GM11168 (cell line): ENCODE data around the gene HOOK2.

ENCODE experiments used
- in situ Hi-C: fragments of 300-500 bp; cut with MboI; formaldehyde crosslinking; loops from one replicate; pipeline ENCODE4 v1.12.0; 2022; ENCODE audit warnings: low sequenced_read_pairs; ENCODE audit not compliant: unreplicated experiment

The HOOK2 gene

GRCh38 chr19:12759686-12760085 is 15.7 kb downstream of the HOOK2 start:
- in situ Hi-C loops, result no loop called here

GRCh38 chr19:12757544-12758274 is 17.6 kb downstream of the HOOK2 start:
- in situ Hi-C loops, result no loop called here

GRCh38 chr19:12756150-12756883 is 19.0 kb downstream of the HOOK2 start:
- in situ Hi-C loops, result no loop called here

- in situ Hi-C loops, result no loop called here
These were observed 20.7 kb downstream of the HOOK2 start for GRCh38 chr19:12754465-12755196.

GRCh38 chr19:12752056-12752781 is 23.1 kb downstream of the HOOK2 start:
- in situ Hi-C loops, result no loop called here

- in situ Hi-C loops, result no loop called here
These were observed 23.7 kb downstream of the HOOK2 start, which contains the start of gene BEST2 for GRCh38 chr19:12751635-12752034. BEST2 (plus strand) TSS chr19:12751791; CDS start chr19:12752593, 802 bp downstream.

GRCh38 chr19:12750851-12751250 is 24.5 kb downstream of the HOOK2 start:
- in situ Hi-C loops, result no loop called here

- in situ Hi-C loops, result no loop called here
These were observed 25.3 kb downstream of the HOOK2 start for GRCh38 chr19:12749938-12750521.

- in situ Hi-C loops, result no loop called here
These were observed 26.9 kb downstream of the HOOK2 start for GRCh38 chr19:12748489-12748888.

GRCh38 chr19:12745166-12745897 is 30.0 kb downstream of the HOOK2 start:
- in situ Hi-C loops, result no loop called here

- in situ Hi-C loops, result no loop called here
These were observed 37.5 kb downstream of the HOOK2 start for GRCh38 chr19:12737835-12738351.

GRCh38 chr19:12736995-12737834 is 38.1 kb downstream of the HOOK2 start, which contains the start of gene GET3:
GET3 (plus strand) TSS chr19:12737497; CDS start chr19:12737506, 9 bp downstream.
- in situ Hi-C loops, result no loop called here

GRCh38 chr19:12733369-12734214 is 41.8 kb downstream of the HOOK2 start:
- in situ Hi-C loops, result no loop called here

GRCh38 chr19:12731337-12731736 is 44.0 kb downstream of the HOOK2 start:
- in situ Hi-C loops, result no loop called here

- in situ Hi-C loops, result no loop called here
These were observed 45.3 kb downstream of the HOOK2 start for GRCh38 chr19:12730064-12730463.

GRCh38 chr19:12727745-12728433 is 47.5 kb downstream of the HOOK2 start:
- in situ Hi-C loops, result no loop called here

- in situ Hi-C loops, result no loop called here
These were observed 48.4 kb downstream of the HOOK2 start for GRCh38 chr19:12726988-12727316.
